A673 (cell line): Measurements from ENCODE around the gene KCTD21. TPM values are rescaled to one million over a fixed set of nuclear protein-coding genes. Genes with fewer than 3 reads are reported as not detected.

Experiments used
- BruUV-seq: library from RNA; stranded (reverse); fragments of 400-500 nt; replicated peaks from 2 replicates; lab custom pipeline; 2021; lab: Mats Ljungman, UMichigan
- CTCF ChIA-PET: fragments of 300-600 bp; sonication (Branson Sonifier 250); formaldehyde crosslinking; loops from one replicate; lab custom pipeline; 2022; ENCODE audit warnings: antibody characterized with exemption; lab: Charles Lee
- POLR2A ChIA-PET: fragments of 300-600 bp; sonication (Branson Sonifier 250); formaldehyde crosslinking; loops from one replicate; lab custom pipeline; 2022; ENCODE audit warnings: antibody characterized with exemption; ENCODE audit not compliant: low non-redundant PET; lab: Charles Lee
- DNase-seq: peaks from one replicate; pipeline ENCODE4 v3.0.0-alpha.2; 2015; ENCODE audit warnings: low spot score
- H3K27ac ChIP-seq: fragments of 200-600 bp; sonication (generic); 2 replicates; pipeline ENCODE4 v1.5.1; 2016; ENCODE audit warnings: mixed run types, low read depth, mild to moderate bottlenecking, mixed read lengths, antibody characterized with exemption, low read length; ENCODE audit not compliant: poor library complexity, severe bottlenecking
- H3K27me3 ChIP-seq: fragments of 200-600 bp; sonication (generic); replicated peaks from 2 replicates; pipeline ENCODE4 v1.6.1; 2017; ENCODE audit warnings: mixed run types, low read depth, mild to moderate bottlenecking, mixed read lengths, antibody characterized with exemption, low read length; ENCODE audit not compliant: insufficient read depth, poor library complexity
- H3K36me3 ChIP-seq: fragments of 200-600 bp; sonication (generic); 2 replicates; pipeline ENCODE4 v1.6.1; 2016; ENCODE audit warnings: mixed run types, mild to moderate bottlenecking, mixed read lengths, antibody characterized with exemption, low read length; ENCODE audit not compliant: insufficient read depth, poor library complexity, severe bottlenecking
- H3K4me1 ChIP-seq: fragments of 200-600 bp; sonication (generic); 2 replicates; pipeline ENCODE4 v1.6.1; 2017; ENCODE audit warnings: mixed run types, mild to moderate bottlenecking, mixed read lengths, antibody characterized with exemption, low read length; ENCODE audit not compliant: insufficient read depth, poor library complexity, severe bottlenecking
- H3K4me3 ChIP-seq: fragments of 200-600 bp; sonication (generic); 2 replicates; pipeline ENCODE4 v1.5.1; 2016; ENCODE audit warnings: low read depth, mixed run types, mild to moderate bottlenecking, mixed read lengths, low read length; ENCODE audit not compliant: poor library complexity, severe bottlenecking
- H3K9me3 ChIP-seq: fragments of 200-600 bp; sonication (generic); 2 replicates; pipeline ENCODE4 v1.6.1; 2016; ENCODE audit warnings: mixed run types, low read depth, mild to moderate bottlenecking, mixed read lengths, antibody characterized with exemption, low read length; ENCODE audit not compliant: poor library complexity, severe bottlenecking
- EZH2 ChIP-seq: fragments of 200-600 bp; sonication (generic); IDR thresholded peaks from 2 replicates; pipeline ENCODE4 v1.6.1; 2017; ENCODE audit warnings: borderline replicate concordance, low read depth, mild to moderate bottlenecking, mixed read lengths, antibody characterized with exemption, low read length; ENCODE audit not compliant: poor library complexity, severe bottlenecking
- intact Hi-C: fragments of 100-400 bp; cut with micrococcal nuclease; formaldehyde crosslinking; loops from one replicate; pipeline ENCODE4 v1.10.0; 2022; ENCODE audit not compliant: unreplicated experiment
- total RNA-seq: library from RNA; stranded (reverse); gene quantifications from 2 replicates; pipeline ENCODE4 v1.2.3, GENCODE V29; 2021
- TF ChIP-seq, protein P1 (sequence below): fragments of 300-800, 200-600 bp; sonication (generic); conservative IDR thresholded peaks from 2 replicates; pipeline ENCODE4 v1.5.1; 2017; ENCODE audit warnings: low read depth, mild to moderate bottlenecking, antibody characterized with exemption, low read length, moderate library complexity, mixed read lengths

Gene KCTD21
- total RNA-seq, 1 experiment from 2014 or later, result 3.5 TPM

DNA sequence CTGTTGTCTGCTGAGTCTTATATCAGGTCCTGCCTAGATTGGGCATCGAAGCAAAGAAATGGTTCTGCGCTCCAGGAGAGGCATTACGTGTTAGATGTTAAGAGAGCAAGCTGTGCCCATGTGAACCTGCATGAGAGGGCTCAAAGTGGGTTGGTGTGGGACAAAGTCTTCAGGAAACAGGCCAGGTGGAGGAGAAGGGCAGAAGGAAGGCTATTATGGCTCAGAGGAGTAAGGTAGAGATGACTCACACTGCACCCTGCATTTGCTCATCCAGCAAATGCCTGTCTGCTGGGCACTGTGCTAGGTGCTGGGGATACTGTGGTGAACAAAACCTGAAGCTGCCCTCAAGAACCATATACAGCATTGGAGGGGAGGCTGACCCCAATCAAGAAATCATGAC is 6.1 kb upstream of the KCTD21 start:
- no peak overlapping the region for H3K27ac ChIP-seq
- TF ChIP-seq EZH2, result no peak
- TF ChIP-seq, protein P1, sequence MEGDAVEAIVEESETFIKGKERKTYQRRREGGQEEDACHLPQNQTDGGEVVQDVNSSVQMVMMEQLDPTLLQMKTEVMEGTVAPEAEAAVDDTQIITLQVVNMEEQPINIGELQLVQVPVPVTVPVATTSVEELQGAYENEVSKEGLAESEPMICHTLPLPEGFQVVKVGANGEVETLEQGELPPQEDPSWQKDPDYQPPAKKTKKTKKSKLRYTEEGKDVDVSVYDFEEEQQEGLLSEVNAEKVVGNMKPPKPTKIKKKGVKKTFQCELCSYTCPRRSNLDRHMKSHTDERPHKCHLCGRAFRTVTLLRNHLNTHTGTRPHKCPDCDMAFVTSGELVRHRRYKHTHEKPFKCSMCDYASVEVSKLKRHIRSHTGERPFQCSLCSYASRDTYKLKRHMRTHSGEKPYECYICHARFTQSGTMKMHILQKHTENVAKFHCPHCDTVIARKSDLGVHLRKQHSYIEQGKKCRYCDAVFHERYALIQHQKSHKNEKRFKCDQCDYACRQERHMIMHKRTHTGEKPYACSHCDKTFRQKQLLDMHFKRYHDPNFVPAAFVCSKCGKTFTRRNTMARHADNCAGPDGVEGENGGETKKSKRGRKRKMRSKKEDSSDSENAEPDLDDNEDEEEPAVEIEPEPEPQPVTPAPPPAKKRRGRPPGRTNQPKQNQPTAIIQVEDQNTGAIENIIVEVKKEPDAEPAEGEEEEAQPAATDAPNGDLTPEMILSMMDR, result no peak
- intact Hi-C loops, result no loop called here
- no peaks in the 10 kb centered on the region for H3K27me3 ChIP-seq
- no peak overlapping the region for H3K4me3 ChIP-seq
- CTCF ChIA-PET, result no interaction called here
- no TSS peak for BruUV-seq
- peaks cover 7% of the 10 kb centered on the region for H3K4me1 ChIP-seq
- DNase-seq, result no peak
- POLR2A ChIA-PET, result no interaction called here
- no peaks in the 10 kb centered on the region for H3K9me3 ChIP-seq
- no peaks in the 10 kb centered on the region for H3K36me3 ChIP-seq

DNA sequence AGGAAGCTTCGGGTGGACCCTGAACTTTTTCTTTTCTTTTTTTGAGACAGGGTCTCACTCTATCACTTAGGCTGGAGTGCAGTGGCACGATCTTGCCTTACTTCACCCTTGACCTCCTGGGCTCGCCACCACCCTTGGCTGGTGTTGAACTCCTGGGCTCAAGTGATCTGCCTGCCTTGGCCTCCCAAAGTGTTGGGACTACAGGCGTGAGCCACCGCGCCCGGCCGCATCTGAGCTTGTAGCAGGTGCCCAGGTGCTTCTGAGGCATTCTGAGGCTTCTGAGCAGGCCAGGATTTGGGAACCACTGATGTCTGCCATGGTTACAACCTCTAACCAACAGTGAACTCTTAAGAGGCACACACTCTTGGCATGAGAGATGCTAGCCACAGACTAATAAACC is 5.4 kb upstream of the KCTD21 start:
- peaks cover 13% of the 10 kb centered on the region for H3K4me1 ChIP-seq
- no peak overlapping the region for H3K27ac ChIP-seq
- intact Hi-C loops, result no loop called here
- ChIA-PET POLR2A (no interaction called here), CTCF (interaction anchor here (0.7 kb wide), 1 partner anchor 10 kb away, joined by 5 read pairs; no protein-coding TSS in a partner anchor)
- DNase-seq, result no peak
- no peak for TF ChIP-seq EZH2
- TF ChIP-seq, protein P1, result no peak
- no peak overlapping the region for H3K4me3 ChIP-seq
- no peaks in the 10 kb centered on the region for H3K36me3 ChIP-seq
- H3K9me3 ChIP-seq, result no peaks in the 10 kb centered on the region
- BruUV-seq, result no TSS peak
- no peaks in the 10 kb centered on the region for H3K27me3 ChIP-seq

DNA sequence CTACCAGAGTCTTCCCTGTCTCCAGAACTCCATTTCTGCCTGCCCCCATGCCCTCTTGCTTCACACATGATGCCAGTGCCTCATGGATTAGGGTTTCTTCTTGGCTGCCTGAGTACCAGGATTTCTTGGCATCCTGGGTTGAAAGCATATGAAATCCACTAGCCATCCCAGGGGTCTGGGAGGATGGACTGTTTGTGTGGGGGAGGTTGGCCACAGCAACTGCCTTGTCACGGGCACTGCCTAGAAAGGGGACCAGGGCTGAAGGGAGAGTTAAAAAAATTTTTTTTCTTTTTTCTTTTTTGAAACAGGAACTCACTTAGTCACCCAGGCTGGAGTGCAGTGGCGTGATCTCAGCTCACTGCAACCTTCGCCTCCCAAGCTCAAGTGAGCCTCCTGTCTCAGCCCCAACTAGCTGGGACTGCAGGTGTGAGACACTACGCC is 4.5 kb upstream of the KCTD21 start:
- POLR2A ChIA-PET, result no interaction called here
- BruUV-seq, result no TSS peak
- CTCF ChIA-PET, result interaction anchor here (0.7 kb wide), 1 partner anchor 11 kb away, joined by 5 read pairs; no protein-coding TSS in a partner anchor
- Histone ChIP-seq H3K9me3 (no peaks in the 10 kb centered on the region), H3K27me3 (no peaks in the 10 kb centered on the region), H3K36me3 (no peaks in the 10 kb centered on the region), H3K27ac (no peak overlapping the region), H3K4me1 (peaks cover 13% of the 10 kb centered on the region), H3K4me3 (no peak overlapping the region)
- no peak for DNase-seq
- intact Hi-C loops, result no loop called here
- TF ChIP-seq, protein P1, result no peak
- TF ChIP-seq EZH2, result no peak
